Measurements from ENCODE around the gene MRPL19. TPM values are rescaled to one million over a fixed set of nuclear protein-coding genes. Genes with fewer than 3 reads are reported as not detected.
"Not testable (repeated sequence)": the region's sequence is repeated elsewhere in the genome, so short reads cannot be mapped to it uniquely, and the experiment has no call there.

MRPL19 gene
- total and polyA plus RNA-seq, 2 donors from 2014 or later: 54.7 to 55.6 TPM

- Histone ChIP-seq H3K27me3 (ENCODE audit: control insufficient read depth, insufficient read depth, low read length) (no peaks in the 10 kb centered on the region), H3K27ac (ENCODE audit: low read depth in 2 of 2, low read length in 2 of 2) (no peak overlapping the region), H3K4me3 (ENCODE audit: low read length in 3 of 3) (no peak overlapping the region), H3K36me3 (ENCODE audit: control insufficient read depth in 2 of 3, insufficient read depth in 3 of 3, low read length in 3 of 3) (peaks cover 0 to 6% (median 3%) of the 10 kb centered on the region in 3 donors), H3K9me3 (ENCODE audit: control insufficient read depth in 2 of 3, insufficient read depth in 1 of 3, low read length in 3 of 3) (no peaks in the 10 kb centered on the region), H3K4me1 (ENCODE audit: control insufficient read depth in 2 of 3, insufficient read depth in 2 of 3, low read depth in 1 of 3, low read length in 3 of 3) (peaks cover 0 to 2% (median 0%) of the 10 kb centered on the region in 3 donors), H3K9ac (ENCODE audit: low read length in 3 of 3) (no peak overlapping the region)
- DNase-seq: no peak
- TF ChIP-seq CTCF (IDR thresholded peaks at IDR 0.05; ENCODE audit: borderline replicate concordance, extremely low read depth, insufficient read depth): no peak
- FAIRE-seq: no peak
- intact Hi-C loops (cut with DNase I): no loop called here
These were observed 33.0 kb downstream of the MRPL19 start for GRCh38 chr2:75679556-75679955.

GRCh38 chr2:75680402-75680801, 33.8 kb downstream of the MRPL19 start:
- no peaks in the 10 kb centered on the region for H3K9me3 ChIP-seq (ENCODE audit: control insufficient read depth in 2 of 3, insufficient read depth in 1 of 3, low read length in 3 of 3)
- H3K4me1 ChIP-seq (ENCODE audit: control insufficient read depth in 2 of 3, insufficient read depth in 2 of 3, low read depth in 1 of 3, low read length in 3 of 3): peaks cover 0 to 2% (median 0%) of the 10 kb centered on the region in 3 donors
- no peak for FAIRE-seq
- DNase-seq: no peak
- H3K27ac ChIP-seq (ENCODE audit: low read depth in 2 of 2, low read length in 2 of 2): no peak overlapping the region
- no peaks in the 10 kb centered on the region for H3K27me3 ChIP-seq (ENCODE audit: control insufficient read depth, insufficient read depth, low read length)
- TF ChIP-seq CTCF (IDR thresholded peaks at IDR 0.05; ENCODE audit: borderline replicate concordance, extremely low read depth, insufficient read depth): no peak
- no peak overlapping the region for H3K4me3 ChIP-seq (ENCODE audit: low read length in 3 of 3)
- intact Hi-C loops (cut with DNase I): no loop called here
- peaks cover 0 to 6% (median 3%) of the 10 kb centered on the region in 3 donors for H3K36me3 ChIP-seq (ENCODE audit: control insufficient read depth in 2 of 3, insufficient read depth in 3 of 3, low read length in 3 of 3)
- H3K9ac ChIP-seq (ENCODE audit: low read length in 3 of 3): no peak overlapping the region

GRCh38 chr2:75683430-75683829, 36.8 kb downstream of the MRPL19 start:
- H3K9me3 ChIP-seq (ENCODE audit: control insufficient read depth in 2 of 3, insufficient read depth in 1 of 3, low read length in 3 of 3); H3K27ac ChIP-seq (ENCODE audit: low read depth in 2 of 2, low read length in 2 of 2); H3K4me3 ChIP-seq (ENCODE audit: low read length in 3 of 3); intact Hi-C loops (cut with DNase I); H3K4me1 ChIP-seq (ENCODE audit: control insufficient read depth in 2 of 3, insufficient read depth in 2 of 3, low read depth in 1 of 3, low read length in 3 of 3); FAIRE-seq; H3K27me3 ChIP-seq (ENCODE audit: control insufficient read depth, insufficient read depth, low read length); DNase-seq; H3K9ac ChIP-seq (ENCODE audit: low read length in 3 of 3): not testable (repeated sequence)
- H3K36me3 ChIP-seq (ENCODE audit: control insufficient read depth in 2 of 3, insufficient read depth in 3 of 3, low read length in 3 of 3): peaks cover 4 to 10% (median 9%) of the 10 kb centered on the region in 3 donors

GRCh38 chr2:75688196-75688595, 41.6 kb downstream of the MRPL19 start:
- intact Hi-C loops (cut with DNase I): no loop called here
- Histone ChIP-seq H3K9ac (ENCODE audit: low read length in 3 of 3) (no peak overlapping the region), H3K4me3 (ENCODE audit: low read length in 3 of 3) (no peak overlapping the region), H3K27ac (ENCODE audit: low read depth in 2 of 2, low read length in 2 of 2) (no peak overlapping the region), H3K9me3 (ENCODE audit: control insufficient read depth in 2 of 3, insufficient read depth in 1 of 3, low read length in 3 of 3) (no peaks in the 10 kb centered on the region), H3K27me3 (ENCODE audit: control insufficient read depth, insufficient read depth, low read length) (no peaks in the 10 kb centered on the region), H3K4me1 (ENCODE audit: control insufficient read depth in 2 of 3, insufficient read depth in 2 of 3, low read depth in 1 of 3, low read length in 3 of 3) (no peaks in the 10 kb centered on the region), H3K36me3 (ENCODE audit: control insufficient read depth in 2 of 3, insufficient read depth in 3 of 3, low read length in 3 of 3) (peaks cover 3 to 34% (median 9%) of the 10 kb centered on the region in 3 donors)
- TF ChIP-seq CTCF (IDR thresholded peaks at IDR 0.05; ENCODE audit: borderline replicate concordance, extremely low read depth, insufficient read depth): no peak
- FAIRE-seq (no peak), DNase-seq (no peak)
